Effector CD8-positive, alpha-beta T cell (primary cell): Measurements from ENCODE around the gene SUN5.
"Not testable (repeated sequence)": the region's sequence is repeated elsewhere in the genome, so short reads cannot be mapped to it uniquely, and the experiment has no call there.

ENCODE experiments used
- DNase-seq: peaks from one replicate; lab custom pipeline; 2025; lab: John Stamatoyannopoulos, UW

SUN5 gene

GRCh38 chr20:32977281-32978008 lies 26.8 kb downstream of the SUN5 start:
- no peak for DNase-seq

- DNase-seq, result no peak
These were observed 27.5 kb downstream of the SUN5 start for GRCh38 chr20:32976746-32977145.

- no peak for DNase-seq
These were observed 28.2 kb downstream of the SUN5 start for GRCh38 chr20:32975698-32976674.

DNA sequence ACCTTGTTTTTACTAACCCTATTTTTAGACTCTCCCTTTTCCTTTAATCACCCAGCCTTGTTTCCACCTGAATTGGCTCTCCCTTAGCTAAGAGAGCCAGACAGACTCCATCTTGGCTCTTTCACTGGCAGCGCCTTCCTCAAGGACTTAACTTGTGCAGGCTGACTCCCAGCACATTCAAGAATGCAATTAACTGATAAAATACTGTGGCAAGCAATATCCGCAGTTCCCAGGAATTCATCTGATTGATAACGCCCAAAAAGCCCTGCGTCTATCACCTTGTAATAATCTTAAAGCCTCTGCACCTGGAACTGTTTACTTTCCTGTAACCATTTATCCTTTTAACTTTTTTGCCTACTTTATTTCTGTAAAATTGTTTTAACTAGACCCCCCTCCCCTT lies 29.1 kb downstream of the SUN5 start:
- DNase-seq, result not testable (repeated sequence)

- not testable (repeated sequence) for DNase-seq
These were observed 29.8 kb downstream of the SUN5 start for GRCh38 chr20:32974204-32975064.

DNA sequence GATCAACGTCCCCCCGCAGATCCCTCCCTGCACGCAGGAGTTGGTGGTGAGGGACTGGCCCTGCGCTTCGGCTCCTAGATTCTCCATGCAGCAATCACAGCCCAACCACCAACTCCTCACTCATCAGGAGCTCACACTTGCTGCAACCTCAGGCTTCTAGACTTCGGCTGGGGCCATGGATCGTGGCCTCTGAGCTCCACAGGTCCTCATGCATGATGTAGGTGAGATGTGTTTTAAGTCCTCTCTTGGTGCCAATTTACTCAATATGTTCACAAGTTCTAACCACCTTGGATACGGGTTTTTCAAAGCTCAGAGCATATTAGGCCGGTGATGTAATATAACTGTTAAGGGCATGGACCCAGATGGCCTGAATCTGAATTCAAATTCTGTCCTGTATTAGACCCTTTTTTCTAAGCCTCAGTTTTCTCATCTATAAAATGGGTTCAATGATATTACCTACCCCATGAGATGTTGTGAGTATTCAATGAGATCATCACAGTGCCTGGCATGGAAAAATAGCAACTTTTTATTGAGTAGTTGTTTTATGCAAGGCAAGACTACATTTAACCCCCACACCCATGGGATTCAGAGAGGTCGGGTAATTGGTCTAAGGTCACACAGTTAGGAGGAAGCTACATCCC lies 31.0 kb downstream of the SUN5 start:
- no peak for DNase-seq

GRCh38 chr20:32972181-32973076 lies 31.8 kb downstream of the SUN5 start:
- peak; percentile 76 for DNase-seq

- DNase-seq, result no peak
These were observed 32.5 kb downstream of the SUN5 start for GRCh38 chr20:32971703-32972161.

DNA sequence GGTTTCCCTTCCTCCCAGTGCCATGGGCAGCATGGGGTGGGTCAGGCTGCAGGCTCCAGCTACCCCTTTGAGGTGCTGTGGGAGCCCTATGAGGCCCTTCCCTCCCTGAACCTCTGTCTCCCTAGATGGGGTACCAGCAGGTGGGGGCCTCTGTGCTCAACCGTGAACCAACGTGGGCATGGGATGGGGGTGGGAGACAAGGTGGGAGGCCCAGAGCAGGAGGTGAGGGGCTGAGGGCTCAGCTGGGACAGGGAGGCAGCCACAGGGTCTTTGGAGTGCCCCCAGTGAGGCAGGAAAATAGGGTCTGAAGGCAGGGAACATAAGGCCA lies 33.3 kb downstream of the SUN5 start:
- DNase-seq, result no peak

GRCh38 chr20:32970115-32970972 lies 33.9 kb downstream of the SUN5 start:
- no peak for DNase-seq

- no peak for DNase-seq
These were observed 34.7 kb downstream of the SUN5 start for GRCh38 chr20:32969356-32970114.

DNA sequence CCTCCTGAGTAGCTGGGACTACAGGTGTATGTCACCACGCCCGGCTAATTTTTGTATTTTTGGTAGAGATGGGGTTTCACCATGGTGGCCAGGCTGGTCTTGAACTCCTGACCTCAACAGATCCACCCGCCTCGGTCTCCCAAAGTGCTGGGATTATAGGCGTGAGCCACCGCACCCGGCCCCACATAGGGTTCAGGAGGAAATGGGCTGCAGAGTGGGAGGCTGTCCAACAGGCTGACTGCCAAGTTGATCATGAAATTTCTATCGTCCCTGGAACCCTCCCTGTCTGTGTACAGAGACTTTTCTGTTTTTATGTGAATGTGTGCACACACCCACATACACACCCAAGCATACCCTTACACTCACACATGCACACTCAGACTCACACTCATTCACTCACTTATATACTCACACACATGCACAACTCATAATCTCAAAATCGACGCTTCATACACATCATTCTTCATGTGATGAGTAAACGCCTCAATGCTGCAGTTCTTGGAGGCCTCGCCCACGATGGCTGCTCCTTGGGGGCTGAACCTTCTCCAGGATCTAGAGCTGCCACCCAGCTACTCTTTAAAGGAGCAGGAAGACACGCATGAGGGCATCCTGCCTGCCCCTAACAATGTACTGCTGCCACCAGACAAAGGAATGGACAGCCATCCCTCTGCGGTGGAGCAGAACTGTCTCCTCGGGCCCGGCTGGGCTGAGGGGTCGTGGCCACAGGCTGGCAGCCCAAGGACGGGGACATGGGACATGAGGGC lies 35.6 kb downstream of the SUN5 start:
- DNase-seq, result no peak

GRCh38 chr20:32967961-32968457 lies 36.2 kb downstream of the SUN5 start:
- DNase-seq, result peak; percentile 23

GRCh38 chr20:32966881-32967781 lies 37.1 kb downstream of the SUN5 start:
- peak; percentile 15 for DNase-seq

- DNase-seq, result no peak
These were observed 37.9 kb downstream of the SUN5 start for GRCh38 chr20:32966382-32966781.

DNA sequence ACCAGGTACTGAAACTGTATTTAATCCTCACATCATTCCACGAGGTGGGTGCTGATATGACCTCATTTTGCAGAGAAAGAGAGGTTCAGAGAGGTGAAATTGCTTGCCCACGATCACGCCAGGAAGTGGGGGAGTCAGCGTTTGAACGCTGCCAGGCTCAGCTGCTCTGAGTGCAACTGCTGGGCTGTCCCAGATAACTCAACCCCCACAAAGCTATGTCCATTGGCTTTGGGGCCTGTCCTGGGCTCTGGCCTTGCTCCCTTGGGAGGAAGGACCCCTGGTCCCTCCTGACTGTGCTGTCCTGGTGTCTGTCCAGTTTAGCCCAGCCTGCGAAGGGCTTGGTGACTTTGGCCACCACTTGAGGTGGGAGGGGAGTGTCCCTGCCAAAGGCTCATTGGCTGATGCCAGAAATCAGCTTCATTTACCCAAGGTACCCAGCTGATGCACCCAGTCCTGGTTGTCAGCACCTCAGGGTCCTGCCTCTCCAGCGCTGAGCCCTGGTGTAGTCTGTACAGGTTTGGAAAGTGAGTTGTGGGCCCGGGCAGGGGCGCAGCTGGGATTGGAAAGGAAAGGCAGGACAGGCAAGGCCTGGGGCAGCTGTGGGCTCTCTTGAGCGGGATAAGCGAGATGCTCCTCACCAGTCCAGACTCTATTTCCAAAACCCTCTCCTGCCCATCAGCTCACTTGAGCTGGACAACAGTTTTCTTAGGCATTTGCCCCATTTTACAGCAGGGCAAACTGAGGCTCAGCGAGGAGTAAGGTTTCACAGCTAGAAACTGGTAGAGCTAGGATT lies 38.5 kb downstream of the SUN5 start:
- DNase-seq, result no peak
